GM12872 (cell line): ENCODE data around the gene BLOC1S4.

Experiments
- CTCF ChIP-seq: IDR thresholded peaks from 3 replicates; pipeline ENCODE4 v1.5.1; 2011; ENCODE audit warnings: low read depth, mild to moderate bottlenecking, low read length, moderate library complexity; ENCODE audit not compliant: insufficient read depth

BLOC1S4 gene

GRCh38 chr4:6716018-6716911, at the start of gene BLOC1S4:
Gene BLOC1S4 (plus strand): TSS chr4:6716174. CDS start chr4:6716210, 36 bp downstream.
- no peak for TF ChIP-seq CTCF

- TF ChIP-seq CTCF, result no peak
Measured at GRCh38 chr4:6668391-6668790, 47.6 kb upstream of the BLOC1S4 start.

- no peak for TF ChIP-seq CTCF
Measured at GRCh38 chr4:6671648-6672047, 44.3 kb upstream of the BLOC1S4 start.

GRCh38 chr4:6672131-6672530, 43.8 kb upstream of the BLOC1S4 start:
- no peak for TF ChIP-seq CTCF

- TF ChIP-seq CTCF, result no peak
Measured at GRCh38 chr4:6673660-6674499, 42.1 kb upstream of the BLOC1S4 start.

GRCh38 chr4:6674500-6675149, 41.3 kb upstream of the BLOC1S4 start:
- TF ChIP-seq CTCF, result peak; percentile 68
